ENCODE measurements around the gene CNTNAP2. TPM values are rescaled to one million over a fixed set of nuclear protein-coding genes. Genes with fewer than 3 reads are reported as not detected.

The CNTNAP2 gene
- total RNA-seq, 6 experiments from 2014 or later, result 1.8 to 8.1 (median 3.9) TPM

- H3K4me3 ChIP-seq, result no peak overlapping the region
- intact Hi-C loops (cut with DNase I), result no loop called here
- no peak for TF ChIP-seq POLR2A (IDR thresholded peaks at IDR 0.05)
- no peak for TF ChIP-seq CTCF (IDR thresholded peaks at IDR 0.05)
- H3K36me3 ChIP-seq, result no peaks in the 10 kb centered on the region
- no peak overlapping the region for H3K27ac ChIP-seq
- no peaks in the 10 kb centered on the region for H3K4me1 ChIP-seq
- no peaks in the 10 kb centered on the region for H3K27me3 ChIP-seq
- DNase-seq (no peak), ATAC-seq (no peak)
- no peaks in the 10 kb centered on the region for H3K9me3 ChIP-seq
Observed at GRCh38 chr7:146417176-146417575, 300.6 kb downstream of the CNTNAP2 start.

GRCh38 chr7:146423446-146423845, 306.8 kb downstream of the CNTNAP2 start:
- intact Hi-C loops (cut with DNase I), result no loop called here
- H3K36me3 ChIP-seq, result no peaks in the 10 kb centered on the region
- ATAC-seq, result no peak
- no peak overlapping the region for H3K27ac ChIP-seq
- H3K4me3 ChIP-seq, result no peak overlapping the region
- 57% methylated on average over 1 of the region's 1 CpG for WGBS (ENCODE audit: insufficient coverage, low coverage, low lambda C conversion rate, missing lambda C conversion rate)
- no peaks in the 10 kb centered on the region for H3K27me3 ChIP-seq
- H3K4me1 ChIP-seq, result no peaks in the 10 kb centered on the region
- no peaks in the 10 kb centered on the region for H3K9me3 ChIP-seq
- DNase-seq, result no peak
- no peak for TF ChIP-seq CTCF (IDR thresholded peaks at IDR 0.05)
- TF ChIP-seq POLR2A (IDR thresholded peaks at IDR 0.05), result no peak

- 39% methylated on average over 6 of the region's 6 CpGs for WGBS (ENCODE audit: insufficient coverage, low coverage, low lambda C conversion rate, missing lambda C conversion rate)
- Histone ChIP-seq H3K36me3 (no peaks in the 10 kb centered on the region), H3K9me3 (no peaks in the 10 kb centered on the region), H3K27ac (no peak overlapping the region), H3K4me1 (no peaks in the 10 kb centered on the region), H3K27me3 (no peaks in the 10 kb centered on the region), H3K4me3 (no peak overlapping the region)
- DNase-seq (no peak), ATAC-seq (no peak)
- no peak for TF ChIP-seq CTCF (IDR thresholded peaks at IDR 0.05)
- no peak for TF ChIP-seq POLR2A (IDR thresholded peaks at IDR 0.05)
- intact Hi-C loops (cut with DNase I), result no loop called here
Observed at GRCh38 chr7:146424084-146424483, 307.5 kb downstream of the CNTNAP2 start.

- DNase-seq (no peak), ATAC-seq (no peak)
- H3K36me3 ChIP-seq, result no peaks in the 10 kb centered on the region
- H3K27me3 ChIP-seq, result no peaks in the 10 kb centered on the region
- no peak for TF ChIP-seq CTCF (IDR thresholded peaks at IDR 0.05)
- TF ChIP-seq POLR2A (IDR thresholded peaks at IDR 0.05), result no peak
- no peak overlapping the region for H3K27ac ChIP-seq
- no peaks in the 10 kb centered on the region for H3K9me3 ChIP-seq
- no peak overlapping the region for H3K4me3 ChIP-seq
- intact Hi-C loops (cut with DNase I), result no loop called here
- no peaks in the 10 kb centered on the region for H3K4me1 ChIP-seq
- WGBS (ENCODE audit: insufficient coverage, low coverage, low lambda C conversion rate, missing lambda C conversion rate), result 47% methylated on average over 3 of the region's 3 CpGs
Observed at GRCh38 chr7:146433501-146433900, 316.9 kb downstream of the CNTNAP2 start.

GRCh38 chr7:146443102-146443501, 326.5 kb downstream of the CNTNAP2 start:
- intact Hi-C loops (cut with DNase I), result no loop called here
- no peaks in the 10 kb centered on the region for H3K9me3 ChIP-seq
- no peak for ATAC-seq
- H3K27ac ChIP-seq, result no peak overlapping the region
- DNase-seq, result no peak
- WGBS (ENCODE audit: insufficient coverage, low coverage, low lambda C conversion rate, missing lambda C conversion rate), result 79% methylated on average over 9 of the region's 9 CpGs
- no peak overlapping the region for H3K4me3 ChIP-seq
- TF ChIP-seq POLR2A (IDR thresholded peaks at IDR 0.05) (no peak), CTCF (IDR thresholded peaks at IDR 0.05) (no peak)
- no peaks in the 10 kb centered on the region for H3K36me3 ChIP-seq
- H3K4me1 ChIP-seq, result no peaks in the 10 kb centered on the region
- no peaks in the 10 kb centered on the region for H3K27me3 ChIP-seq
